ENCODE data around the gene TCEANC2. TPM values are rescaled to one million over a fixed set of nuclear protein-coding genes. Genes with fewer than 3 reads are reported as not detected.

Gene TCEANC2
- total RNA-seq, 1 experiment from 2014 or later: 1.9 TPM

DNA sequence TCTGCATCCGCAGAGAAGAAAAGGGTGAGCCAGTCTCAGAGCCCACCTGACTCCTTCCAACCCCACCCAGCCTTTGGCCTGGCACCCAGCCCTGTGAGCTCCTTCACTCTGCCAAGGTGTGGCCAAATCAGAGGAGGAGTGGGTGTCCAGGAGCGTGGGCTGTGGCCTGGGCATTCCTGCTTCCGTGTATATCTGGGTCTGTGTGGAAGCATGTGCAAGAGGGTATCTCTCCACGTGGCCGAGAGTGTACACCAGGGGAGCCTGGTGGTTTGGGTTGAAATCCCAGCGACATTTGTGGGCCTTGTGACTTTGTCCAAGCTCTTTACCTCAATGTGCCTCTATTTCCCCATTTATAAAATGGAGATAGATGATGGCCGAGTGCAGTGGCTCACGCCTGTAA lies 69.6 kb downstream of the TCEANC2 start:
- no TSS peak for BruUV-seq (replicated peaks)
- no peak for DNase-seq
- no peaks in the 10 kb centered on the region for H3K36me3 Mint-ChIP-seq (ENCODE audit: insufficient read depth, unreplicated experiment)
- H3K4me3 ChIP-seq (ENCODE audit: low read depth, low read length): no peak overlapping the region
- no peaks in the 10 kb centered on the region for H3K4me1 Mint-ChIP-seq (ENCODE audit: low read depth, unreplicated experiment)
- intact Hi-C loops (cut with micrococcal nuclease; ENCODE audit: unreplicated experiment): loop anchor here (5.0 to 10.0 kb wide), 2 partner anchors 89 to 282 kb away; partner anchors contain the start of gene SSBP3
- ChIA-PET CTCF (no interaction called here), POLR2A (interaction anchor here (0.6 kb wide), 1 partner anchor 24 kb away, joined by 13 read pairs; no protein-coding TSS in a partner anchor)
- H3K27me3 Mint-ChIP-seq (ENCODE audit: insufficient read depth, unreplicated experiment): no peaks in the 10 kb centered on the region
- TF ChIP-seq, protein P1, sequence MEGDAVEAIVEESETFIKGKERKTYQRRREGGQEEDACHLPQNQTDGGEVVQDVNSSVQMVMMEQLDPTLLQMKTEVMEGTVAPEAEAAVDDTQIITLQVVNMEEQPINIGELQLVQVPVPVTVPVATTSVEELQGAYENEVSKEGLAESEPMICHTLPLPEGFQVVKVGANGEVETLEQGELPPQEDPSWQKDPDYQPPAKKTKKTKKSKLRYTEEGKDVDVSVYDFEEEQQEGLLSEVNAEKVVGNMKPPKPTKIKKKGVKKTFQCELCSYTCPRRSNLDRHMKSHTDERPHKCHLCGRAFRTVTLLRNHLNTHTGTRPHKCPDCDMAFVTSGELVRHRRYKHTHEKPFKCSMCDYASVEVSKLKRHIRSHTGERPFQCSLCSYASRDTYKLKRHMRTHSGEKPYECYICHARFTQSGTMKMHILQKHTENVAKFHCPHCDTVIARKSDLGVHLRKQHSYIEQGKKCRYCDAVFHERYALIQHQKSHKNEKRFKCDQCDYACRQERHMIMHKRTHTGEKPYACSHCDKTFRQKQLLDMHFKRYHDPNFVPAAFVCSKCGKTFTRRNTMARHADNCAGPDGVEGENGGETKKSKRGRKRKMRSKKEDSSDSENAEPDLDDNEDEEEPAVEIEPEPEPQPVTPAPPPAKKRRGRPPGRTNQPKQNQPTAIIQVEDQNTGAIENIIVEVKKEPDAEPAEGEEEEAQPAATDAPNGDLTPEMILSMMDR (IDR thresholded peaks at IDR 0.05; ENCODE audit: insufficient read depth in 1 of 2, low read depth in 1 of 2, low read length in 1 of 2, severe bottlenecking in 1 of 2, unreplicated experiment in 1 of 2): no peak
- H3K9me3 ChIP-seq: no peaks in the 10 kb centered on the region
- H3K9me3 Mint-ChIP-seq (ENCODE audit: unreplicated experiment): no peaks in the 10 kb centered on the region
- H3K27ac Mint-ChIP-seq (ENCODE audit: unreplicated experiment): no peak overlapping the region
- H3K36me3 ChIP-seq (ENCODE audit: control insufficient read depth, insufficient read depth, low read length): no peaks in the 10 kb centered on the region
- no peaks in the 10 kb centered on the region for H3K27me3 ChIP-seq (replicated peaks; ENCODE audit: control insufficient read depth, insufficient read depth, low read length)
- peaks cover 4% of the 10 kb centered on the region; the same call in 1 of the 2 replicates for H3K4me1 ChIP-seq
- no peak overlapping the region for H3K4me3 Mint-ChIP-seq (ENCODE audit: unreplicated experiment)

DNA sequence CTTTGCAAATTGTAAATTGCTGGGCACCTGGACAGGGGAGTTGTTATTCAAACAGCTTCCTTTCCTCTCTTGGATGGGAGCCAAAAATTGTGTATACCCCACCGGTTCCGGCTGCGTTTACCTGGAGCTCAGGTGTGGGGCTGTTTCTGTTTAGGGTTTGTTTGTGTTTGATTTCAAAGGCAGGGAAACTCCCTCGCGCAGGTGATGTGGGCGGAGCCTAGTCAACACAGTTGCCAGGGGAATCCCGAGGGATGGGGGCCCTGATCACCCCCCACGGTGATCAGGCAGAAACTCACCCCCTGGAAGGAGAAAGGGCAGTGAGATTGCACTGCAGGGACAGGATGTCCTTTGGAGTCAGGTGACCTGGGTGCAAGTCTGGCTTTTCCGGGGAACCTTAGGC lies 71.1 kb downstream of the TCEANC2 start:
- TF ChIP-seq, protein P1 (IDR thresholded peaks at IDR 0.05; ENCODE audit: insufficient read depth in 1 of 2, low read depth in 1 of 2, low read length in 1 of 2, severe bottlenecking in 1 of 2, unreplicated experiment in 1 of 2): no peak
- intact Hi-C loops (cut with micrococcal nuclease; ENCODE audit: unreplicated experiment): loop anchor here (5.0 to 10.0 kb wide), 2 partner anchors 88 to 280 kb away; partner anchors contain the start of gene SSBP3
- H3K9me3 Mint-ChIP-seq (ENCODE audit: unreplicated experiment): no peaks in the 10 kb centered on the region
- Histone ChIP-seq H3K27me3 (replicated peaks; ENCODE audit: control insufficient read depth, insufficient read depth, low read length) (no peaks in the 10 kb centered on the region), H3K36me3 (ENCODE audit: control insufficient read depth, insufficient read depth, low read length) (no peaks in the 10 kb centered on the region), H3K9me3 (no peaks in the 10 kb centered on the region), H3K4me1 (peaks cover 4% of the 10 kb centered on the region; the same call in 1 of the 2 replicates), H3K4me3 (ENCODE audit: low read depth, low read length) (no peak overlapping the region)
- no peaks in the 10 kb centered on the region for H3K4me1 Mint-ChIP-seq (ENCODE audit: low read depth, unreplicated experiment)
- CTCF ChIA-PET: interaction anchor here (0.5 kb wide), 1 partner anchor 99 kb away, joined by 3 read pairs; no protein-coding TSS in a partner anchor
- H3K27me3 Mint-ChIP-seq (ENCODE audit: insufficient read depth, unreplicated experiment): no peaks in the 10 kb centered on the region
- H3K27ac Mint-ChIP-seq (ENCODE audit: unreplicated experiment): no peak overlapping the region
- H3K36me3 Mint-ChIP-seq (ENCODE audit: insufficient read depth, unreplicated experiment): no peaks in the 10 kb centered on the region
- DNase-seq: no peak
- POLR2A ChIA-PET: no interaction called here
- no TSS peak for BruUV-seq (replicated peaks)
- H3K4me3 Mint-ChIP-seq (ENCODE audit: unreplicated experiment): no peak overlapping the region

DNA sequence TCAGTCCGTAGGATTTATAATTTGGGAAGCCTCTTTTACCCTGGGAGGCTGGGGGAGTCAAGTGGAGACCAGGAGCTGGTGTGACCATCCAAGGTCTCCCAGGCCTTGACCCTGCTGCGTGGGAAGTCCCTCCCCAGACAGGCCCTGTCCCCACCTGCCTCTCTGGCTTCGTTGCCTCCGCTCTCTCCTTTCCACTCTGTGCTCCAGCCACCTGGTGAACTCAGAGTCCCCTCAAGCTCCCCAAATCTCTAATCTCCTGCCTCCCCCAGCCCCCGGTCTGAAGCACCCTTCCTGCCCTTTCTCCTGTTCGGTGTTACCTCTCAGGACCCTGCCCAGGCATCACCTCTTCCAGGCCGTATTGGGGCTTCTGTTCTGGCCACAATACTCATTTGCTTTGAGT lies 71.5 kb downstream of the TCEANC2 start:
- intact Hi-C loops (cut with micrococcal nuclease; ENCODE audit: unreplicated experiment): loop anchor here (5.0 to 10.0 kb wide), 2 partner anchors 87 to 280 kb away; partner anchors contain the start of gene SSBP3
- Histone ChIP-seq H3K4me3 (ENCODE audit: low read depth, low read length) (no peak overlapping the region), H3K36me3 (ENCODE audit: control insufficient read depth, insufficient read depth, low read length) (no peaks in the 10 kb centered on the region), H3K4me1 (peaks cover 4% of the 10 kb centered on the region; the same call in 1 of the 2 replicates), H3K9me3 (no peaks in the 10 kb centered on the region), H3K27me3 (replicated peaks; ENCODE audit: control insufficient read depth, insufficient read depth, low read length) (no peaks in the 10 kb centered on the region)
- POLR2A ChIA-PET: no interaction called here
- TF ChIP-seq, protein P1 (IDR thresholded peaks at IDR 0.05; ENCODE audit: insufficient read depth in 1 of 2, low read depth in 1 of 2, low read length in 1 of 2, severe bottlenecking in 1 of 2, unreplicated experiment in 1 of 2): no peak
- H3K36me3 Mint-ChIP-seq (ENCODE audit: insufficient read depth, unreplicated experiment): no peaks in the 10 kb centered on the region
- no peaks in the 10 kb centered on the region for H3K9me3 Mint-ChIP-seq (ENCODE audit: unreplicated experiment)
- H3K27ac Mint-ChIP-seq (ENCODE audit: unreplicated experiment): no peak overlapping the region
- no peaks in the 10 kb centered on the region for H3K27me3 Mint-ChIP-seq (ENCODE audit: insufficient read depth, unreplicated experiment)
- no TSS peak for BruUV-seq (replicated peaks)
- CTCF ChIA-PET: interaction anchor here (0.5 kb wide), 1 partner anchor 99 kb away, joined by 3 read pairs; no protein-coding TSS in a partner anchor
- DNase-seq: no peak
- H3K4me1 Mint-ChIP-seq (ENCODE audit: low read depth, unreplicated experiment): no peaks in the 10 kb centered on the region
- no peak overlapping the region for H3K4me3 Mint-ChIP-seq (ENCODE audit: unreplicated experiment)

Data from Caco-2 (cell line).